Neural progenitor cell (in vitro differentiated cells): Measurements from ENCODE around the gene GADL1. TPM values are rescaled to one million over a fixed set of nuclear protein-coding genes. Genes with fewer than 3 reads are reported as not detected.
A peak's percentile ranks its signal among the peaks of the same experiment; 100 is the strongest.

Experiments
- DNase-seq: peaks from one replicate; pipeline ENCODE4 v3.0.0-alpha.2; 2016; ENCODE audit warnings: low spot score
- H2AFZ ChIP-seq: fragments of 200-600 bp; sonication (generic); replicated peaks from 2 replicates; pipeline ENCODE4 v1.6.1; 2016; ENCODE audit warnings: antibody characterized with exemption
- H3F3A ChIP-seq: fragments of 200-600 bp; sonication (generic); 2 replicates; pipeline ENCODE4 v1.6.1; 2016; ENCODE audit warnings: antibody characterized with exemption, low read depth
- H3K27ac ChIP-seq: fragments of 200-600 bp; sonication (generic); 2 replicates; pipeline ENCODE4 v1.5.1; 2016; ENCODE audit warnings: mild to moderate bottlenecking
- H3K27me3 ChIP-seq: fragments of 200-600 bp; sonication (generic); 2 replicates; pipeline ENCODE4 v1.6.1; 2016; ENCODE audit warnings: mild to moderate bottlenecking, moderate library complexity
- H3K36me3 ChIP-seq: fragments of 200-600 bp; sonication (generic); 2 replicates; pipeline ENCODE4 v1.5.1; 2016
- H3K4me1 ChIP-seq: fragments of 200-600 bp; sonication (generic); 2 replicates; pipeline ENCODE4 v1.6.1; 2016; ENCODE audit warnings: mixed run types
- H3K4me2 ChIP-seq: fragments of 200-600 bp; sonication (generic); 2 replicates; pipeline ENCODE4 v1.6.1; 2016
- H3K4me3 ChIP-seq: fragments of 200-600 bp; sonication (generic); 2 replicates; pipeline ENCODE4 v1.5.1; 2016
- H3K79me2 ChIP-seq: fragments of 200-600 bp; sonication (generic); 2 replicates; pipeline ENCODE4 v1.6.1; 2016; ENCODE audit warnings: low read depth
- H3K9ac ChIP-seq: fragments of 200-600 bp; sonication (generic); 2 replicates; pipeline ENCODE4 v1.6.1; 2016
- H3K9me3 ChIP-seq: fragments of 200-600 bp; sonication (generic); 2 replicates; pipeline ENCODE4 v1.5.1; 2016; ENCODE audit warnings: low read depth
- H4K20me1 ChIP-seq: fragments of 200-600 bp; sonication (generic); 2 replicates; pipeline ENCODE4 v1.6.1; 2016; ENCODE audit warnings: low read depth
- H3K27ac Mint-ChIP-seq: 3 replicates; pipeline ENCODE4 v1.8.0; 2021; ENCODE audit warnings: mixed read lengths
- H3K27me3 Mint-ChIP-seq: 2 replicates; pipeline ENCODE4 v1.8.0; 2022; ENCODE audit warnings: low read depth, mild to moderate bottlenecking, inconsistent platforms, moderate library complexity, mixed read lengths; ENCODE audit not compliant: insufficient read depth
- H3K36me3 Mint-ChIP-seq: 3 replicates; pipeline ENCODE4 v1.8.0; 2021; ENCODE audit warnings: mixed read lengths
- H3K4me1 Mint-ChIP-seq: 3 replicates; pipeline ENCODE4 v1.8.0; 2021; ENCODE audit warnings: mixed read lengths
- H3K4me3 Mint-ChIP-seq: 3 replicates; pipeline ENCODE4 v1.8.0; 2021; ENCODE audit warnings: mild to moderate bottlenecking, moderate library complexity, mixed read lengths
- H3K9me3 Mint-ChIP-seq: 3 replicates; pipeline ENCODE4 v1.8.0; 2020; ENCODE audit warnings: mixed read lengths
- CTCF ChIP-seq: fragments of 200-600 bp; sonication (generic); IDR thresholded peaks from 2 replicates; pipeline ENCODE4 v1.5.1; 2017; ENCODE audit warnings: antibody characterized with exemption, mild to moderate bottlenecking
- EZH2 ChIP-seq: fragments of 200-600 bp; sonication (generic); IDR thresholded peaks from 2 replicates; pipeline ENCODE4 v1.6.1; 2017; ENCODE audit warnings: antibody characterized with exemption, mild to moderate bottlenecking, moderate library complexity
- EZH2phosphoT487 ChIP-seq: fragments of 200-600 bp; sonication (generic); IDR thresholded peaks from 2 replicates; pipeline ENCODE4 v1.6.1; 2017; ENCODE audit warnings: antibody characterized with exemption
- total RNA-seq: library from RNA; depleted of rRNA; stranded (reverse); fragments of >200 nt; gene quantifications from 2 replicates; pipeline ENCODE4 v1.2.3, GENCODE V29; 2015; ENCODE audit warnings: low replicate concordance

The GADL1 gene
- total RNA-seq, 1 donor from 2014 or later: not detected

GRCh38 chr3:30811151-30811795, 83.2 kb downstream of the GADL1 start:
- no peaks in the 10 kb centered on the region for H3K27me3 Mint-ChIP-seq
- H3K36me3 ChIP-seq: no peaks in the 10 kb centered on the region

GRCh38 chr3:30810625-30811024, 83.8 kb downstream of the GADL1 start:
- H3K36me3 Mint-ChIP-seq: no peaks in the 10 kb centered on the region
- no peaks in the 10 kb centered on the region for H3K9me3 ChIP-seq
- H3K27ac ChIP-seq: no peak overlapping the region
- no peaks in the 10 kb centered on the region for H3F3A ChIP-seq
- no peaks in the 10 kb centered on the region for H3K4me1 ChIP-seq
- H3K27me3 ChIP-seq: no peaks in the 10 kb centered on the region
- no peak overlapping the region for H3K4me3 Mint-ChIP-seq
- no peak overlapping the region for H3K27ac Mint-ChIP-seq
- no peak for TF ChIP-seq EZH2
- TF ChIP-seq CTCF: no peak
- no peak for TF ChIP-seq EZH2phosphoT487
- no peaks in the 10 kb centered on the region for H3K36me3 ChIP-seq
- DNase-seq: no peak
- no peaks in the 10 kb centered on the region for H3K79me2 ChIP-seq
- H3K4me1 Mint-ChIP-seq: no peaks in the 10 kb centered on the region
- H3K9ac ChIP-seq: no peak overlapping the region
- H4K20me1 ChIP-seq: no peaks in the 10 kb centered on the region
- peak overlapping the region; percentile 35 for H2AFZ ChIP-seq
- no peak overlapping the region for H3K4me2 ChIP-seq
- H3K4me3 ChIP-seq: no peak overlapping the region
- no peaks in the 10 kb centered on the region for H3K27me3 Mint-ChIP-seq
- no peaks in the 10 kb centered on the region for H3K9me3 Mint-ChIP-seq

More at GRCh38 chr3:30811151-30811795, 83.2 kb downstream of the GADL1 start:
- Histone ChIP-seq H3K9me3 (no peaks in the 10 kb centered on the region), H3K27me3 (no peaks in the 10 kb centered on the region), H3K27ac (no peak overlapping the region), H4K20me1 (no peaks in the 10 kb centered on the region), H3K4me1 (no peaks in the 10 kb centered on the region), H2AFZ (no peak overlapping the region), H3K4me3 (no peak overlapping the region), H3K4me2 (no peak overlapping the region), H3K9ac (no peak overlapping the region), H3F3A (no peaks in the 10 kb centered on the region), H3K79me2 (no peaks in the 10 kb centered on the region)
- no peaks in the 10 kb centered on the region for H3K4me1 Mint-ChIP-seq
- DNase-seq: no peak
- H3K36me3 Mint-ChIP-seq: no peaks in the 10 kb centered on the region
- no peak overlapping the region for H3K27ac Mint-ChIP-seq
- H3K9me3 Mint-ChIP-seq: no peaks in the 10 kb centered on the region
- TF ChIP-seq EZH2: no peak
- no peak overlapping the region for H3K4me3 Mint-ChIP-seq

GRCh38 chr3:30805695-30806094, 88.8 kb downstream of the GADL1 start:
- Histone ChIP-seq H3K79me2 (no peaks in the 10 kb centered on the region), H3K9me3 (no peaks in the 10 kb centered on the region), H3F3A (no peaks in the 10 kb centered on the region), H2AFZ (no peak overlapping the region), H4K20me1 (no peaks in the 10 kb centered on the region), H3K27ac (no peak overlapping the region), H3K9ac (no peak overlapping the region), H3K27me3 (no peaks in the 10 kb centered on the region), H3K36me3 (no peaks in the 10 kb centered on the region), H3K4me1 (no peaks in the 10 kb centered on the region), H3K4me2 (no peak overlapping the region), H3K4me3 (no peak overlapping the region)
- no peak overlapping the region for H3K4me3 Mint-ChIP-seq
- H3K27me3 Mint-ChIP-seq: no peaks in the 10 kb centered on the region
- no peaks in the 10 kb centered on the region for H3K4me1 Mint-ChIP-seq
- no peaks in the 10 kb centered on the region for H3K36me3 Mint-ChIP-seq
- no peak overlapping the region for H3K27ac Mint-ChIP-seq
- TF ChIP-seq EZH2: no peak
- TF ChIP-seq EZH2phosphoT487: no peak
- no peak for TF ChIP-seq CTCF
- no peak for DNase-seq
- H3K9me3 Mint-ChIP-seq: no peaks in the 10 kb centered on the region

- Mint-ChIP-seq H3K4me1 (no peaks in the 10 kb centered on the region), H3K27ac (no peak overlapping the region), H3K9me3 (no peaks in the 10 kb centered on the region)
Observed at GRCh38 chr3:30804984-30805383, 89.5 kb downstream of the GADL1 start.

More at GRCh38 chr3:30804984-30805383, 89.5 kb downstream of the GADL1 start:
- Histone ChIP-seq H3K79me2 (no peaks in the 10 kb centered on the region), H3K27ac (no peak overlapping the region), H3K4me2 (no peak overlapping the region), H3F3A (no peaks in the 10 kb centered on the region), H2AFZ (no peak overlapping the region), H3K9ac (no peak overlapping the region), H3K27me3 (no peaks in the 10 kb centered on the region), H4K20me1 (no peaks in the 10 kb centered on the region), H3K4me1 (no peaks in the 10 kb centered on the region), H3K9me3 (no peaks in the 10 kb centered on the region), H3K4me3 (no peak overlapping the region), H3K36me3 (no peaks in the 10 kb centered on the region)
- no peak overlapping the region for H3K4me3 Mint-ChIP-seq
- no peaks in the 10 kb centered on the region for H3K36me3 Mint-ChIP-seq
- no peak for TF ChIP-seq EZH2phosphoT487
- no peak for TF ChIP-seq EZH2
- no peak for TF ChIP-seq CTCF
- H3K27me3 Mint-ChIP-seq: no peaks in the 10 kb centered on the region
- DNase-seq: no peak
